Naive thymus-derived CD8-positive, alpha-beta T cell (primary cell): ENCODE data around the gene TTC28. TPM values are rescaled to one million over a fixed set of nuclear protein-coding genes. Genes with fewer than 3 reads are reported as not detected.

Source experiments
- ATAC-seq, 2 donors: fragments of 150-1000 bp; cut with Tn5 transposase in 1 of 2; sonication (Bioruptor Pico), chemical (Tn5 transposase) in 1 of 2; 1 replicate in 1 of 2; 2 replicates in 1 of 2; pipeline ENCODE4 v1.10.0; 2021; ENCODE audit warnings: mild to moderate bottlenecking in 2 of 2, moderate library complexity in 2 of 2
- POLR2A ChIA-PET: fragments of 350-600 bp; sonication (Branson Sonifier 250); formaldehyde crosslinking; loops from one replicate; lab custom pipeline; 2021; ENCODE audit warnings: antibody characterized with exemption; lab: Charles Lee
- DNase-seq, 10 donors: peaks; one replicate each; pipeline versions ENCODE4 v3.0.0 to v3.0.0-alpha.2; 2020 to 2022
- H3K27ac Mint-ChIP-seq, 10 donors: one replicate each; pipeline ENCODE4 v1.8.0; 2020 to 2022; ENCODE audit warnings: mild to moderate bottlenecking in 10 of 10, mixed read lengths in 10 of 10, moderate library complexity in 4 of 10, inconsistent platforms in 1 of 10
- H3K27me3 Mint-ChIP-seq, 5 donors: one replicate each; pipeline ENCODE4 v1.8.0; 2021 to 2022; ENCODE audit warnings: mixed read lengths in 5 of 5
- H3K36me3 Mint-ChIP-seq, 3 donors: one replicate each; pipeline ENCODE4 v1.8.0; 2020 to 2022; ENCODE audit warnings: mixed read lengths in 3 of 3, mild to moderate bottlenecking in 2 of 3, inconsistent platforms in 1 of 3
- H3K4me1 Mint-ChIP-seq, 4 donors: one replicate each; pipeline ENCODE4 v1.8.0; 2021 to 2022; ENCODE audit warnings: mixed read lengths in 4 of 4
- H3K4me3 Mint-ChIP-seq, 10 donors: one replicate each; pipeline ENCODE4 v1.8.0; 2020 to 2022; ENCODE audit warnings: mild to moderate bottlenecking in 10 of 10, mixed read lengths in 10 of 10, moderate library complexity in 6 of 10, inconsistent platforms in 1 of 10
- H3K9me3 Mint-ChIP-seq, 9 donors: one replicate each; pipeline ENCODE4 v1.8.0; 2020 to 2022; ENCODE audit warnings: mixed read lengths in 9 of 9, mild to moderate bottlenecking in 3 of 9, inconsistent platforms in 1 of 9, moderate library complexity in 1 of 9
- polyA plus RNA-seq, 3 donors: library from polyadenylated mRNA; unstranded; fragments of 300-500 nt; fragmentation: Illumina TruSeq; gene quantifications; one replicate each; pipeline ENCODE4 v1.2.3, GENCODE V29; 2021
- total RNA-seq, 8 experiments: library from RNA in 2 of 8; stranded (reverse) in 2 of 8; gene quantifications; one replicate each; pipeline ENCODE4 v1.2.3 and lab custom pipeline; 2021 to 2026

The TTC28 gene
- total and polyA plus RNA-seq, 5 experiments from 2014 or later: 0.44 to 6.4 (median 1.3) TPM

- H3K4me1 Mint-ChIP-seq: no peaks in the 10 kb centered on the region
- POLR2A ChIA-PET: no interaction called here
- ATAC-seq (no peak), DNase-seq (no peak)
- peaks cover 0 to 18% (median 11%) of the 10 kb centered on the region in 3 donors for H3K36me3 Mint-ChIP-seq
- no peaks in the 10 kb centered on the region for H3K27me3 Mint-ChIP-seq
- H3K27ac Mint-ChIP-seq: peak overlapping the region in 1 of 10 donors; percentile 36
- no peak overlapping the region for H3K4me3 Mint-ChIP-seq
- H3K9me3 Mint-ChIP-seq: no peaks in the 10 kb centered on the region
These were observed 726.9 kb downstream of the TTC28 start for GRCh38 chr22:27952779-27953178.

GRCh38 chr22:27952091-27952490 lies 727.5 kb downstream of the TTC28 start:
- ATAC-seq (no peak), DNase-seq (no peak)
- no peak overlapping the region for H3K4me3 Mint-ChIP-seq
- H3K9me3 Mint-ChIP-seq: no peaks in the 10 kb centered on the region
- H3K4me1 Mint-ChIP-seq: no peaks in the 10 kb centered on the region
- H3K27me3 Mint-ChIP-seq: no peaks in the 10 kb centered on the region
- H3K27ac Mint-ChIP-seq: peak overlapping the region in 1 of 10 donors; percentile 57
- H3K36me3 Mint-ChIP-seq: peaks cover 0 to 25% (median 9%) of the 10 kb centered on the region in 3 donors
- POLR2A ChIA-PET: no interaction called here

DNA sequence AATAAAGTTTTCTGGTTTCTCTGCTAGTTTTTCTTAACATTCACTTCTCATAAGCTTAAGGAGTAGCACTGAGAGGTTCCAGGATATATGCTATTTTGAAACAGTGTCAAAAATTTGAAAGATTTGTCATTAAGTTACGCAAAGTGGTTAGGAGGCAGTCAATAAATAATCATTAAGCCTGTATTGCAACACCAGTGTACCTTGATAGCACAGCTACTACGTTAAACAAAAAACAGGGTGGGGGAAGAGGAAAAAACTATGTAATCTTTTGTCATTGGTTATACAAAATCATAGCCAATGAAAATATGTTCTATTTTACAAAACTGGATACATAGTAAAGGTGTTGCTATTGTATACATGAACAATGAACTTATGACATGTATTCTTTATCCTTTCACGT lies 730.2 kb downstream of the TTC28 start:
- ATAC-seq (no peak), DNase-seq (no peak)
- no peaks in the 10 kb centered on the region for H3K9me3 Mint-ChIP-seq
- no peaks in the 10 kb centered on the region for H3K27me3 Mint-ChIP-seq
- no peak overlapping the region for H3K4me3 Mint-ChIP-seq
- H3K27ac Mint-ChIP-seq: no peak overlapping the region
- peaks cover 0 to 40% (median 7%) of the 10 kb centered on the region in 3 donors for H3K36me3 Mint-ChIP-seq
- POLR2A ChIA-PET: no interaction called here
- peaks cover 0 to 3% (median 0%) of the 10 kb centered on the region in 4 donors for H3K4me1 Mint-ChIP-seq

- DNase-seq: no peak
- no peak for ATAC-seq
- no peaks in the 10 kb centered on the region for H3K27me3 Mint-ChIP-seq
- peak overlapping the region in 1 of 10 donors; percentile 73 for H3K27ac Mint-ChIP-seq
- H3K36me3 Mint-ChIP-seq: peaks cover 0 to 42% (median 7%) of the 10 kb centered on the region in 3 donors
- peaks cover 0 to 3% (median 0%) of the 10 kb centered on the region in 4 donors for H3K4me1 Mint-ChIP-seq
- no peak overlapping the region for H3K4me3 Mint-ChIP-seq
- POLR2A ChIA-PET: no interaction called here
- no peaks in the 10 kb centered on the region for H3K9me3 Mint-ChIP-seq
These were observed 731.1 kb downstream of the TTC28 start for GRCh38 chr22:27948569-27948968.

DNA sequence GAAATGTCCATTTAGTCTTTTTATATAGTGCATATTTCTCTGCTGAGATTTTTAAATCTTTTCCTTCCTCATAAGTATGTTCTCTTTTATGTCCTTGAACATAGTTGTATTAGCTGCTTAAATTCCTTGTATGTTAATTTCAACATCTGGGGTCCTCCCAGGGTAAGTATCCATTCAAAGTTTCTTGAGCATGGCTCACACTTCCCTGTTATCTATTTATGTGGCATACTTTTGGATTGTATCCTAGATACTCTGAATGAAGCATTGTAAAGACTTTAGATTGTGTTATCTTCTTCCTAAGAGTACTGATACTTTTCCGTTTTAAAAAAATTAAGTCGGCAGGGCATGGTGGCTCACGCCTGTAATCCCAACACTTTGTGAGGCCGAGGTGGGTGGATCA lies 732.2 kb downstream of the TTC28 start:
- POLR2A ChIA-PET: no interaction called here
- Mint-ChIP-seq H3K36me3 (peaks cover 0 to 43% (median 7%) of the 10 kb centered on the region in 3 donors), H3K4me3 (no peak overlapping the region), H3K27me3 (no peaks in the 10 kb centered on the region), H3K4me1 (peaks cover 0 to 3% (median 0%) of the 10 kb centered on the region in 4 donors), H3K27ac (no peak overlapping the region), H3K9me3 (no peaks in the 10 kb centered on the region)
- no peak for ATAC-seq
- DNase-seq: no peak

- H3K27me3 Mint-ChIP-seq: no peaks in the 10 kb centered on the region
- H3K36me3 Mint-ChIP-seq: peaks cover 0 to 39% (median 7%) of the 10 kb centered on the region in 3 donors
- ATAC-seq: no peak
- POLR2A ChIA-PET: no interaction called here
- peaks cover 0 to 2% (median 0%) of the 10 kb centered on the region in 4 donors for H3K4me1 Mint-ChIP-seq
- no peak overlapping the region for H3K27ac Mint-ChIP-seq
- H3K9me3 Mint-ChIP-seq: no peaks in the 10 kb centered on the region
- H3K4me3 Mint-ChIP-seq: no peak overlapping the region
- no peak for DNase-seq
These were observed 738.5 kb downstream of the TTC28 start for GRCh38 chr22:27941143-27941542.

DNA sequence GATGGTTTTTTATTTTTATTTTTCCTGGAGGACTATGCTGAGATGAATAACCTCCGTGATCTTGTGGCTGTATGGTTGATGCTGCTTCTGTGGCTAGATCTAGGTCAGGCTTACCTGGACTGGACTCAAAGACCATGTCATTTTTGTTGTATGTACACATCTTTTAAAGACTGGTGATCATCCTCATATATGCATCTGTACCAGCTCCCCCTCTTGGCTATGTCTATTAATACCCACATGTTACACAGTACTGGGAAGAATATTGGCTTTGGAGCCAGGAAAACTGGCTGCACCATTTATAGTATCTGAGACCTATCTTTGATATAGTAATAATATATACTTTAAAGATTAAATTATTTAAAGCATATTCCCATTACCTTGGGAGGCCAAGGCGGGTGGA lies 742.2 kb downstream of the TTC28 start:
- POLR2A ChIA-PET: no interaction called here
- Mint-ChIP-seq H3K27me3 (no peaks in the 10 kb centered on the region), H3K9me3 (no peaks in the 10 kb centered on the region), H3K4me1 (peaks cover 0 to 9% (median 2%) of the 10 kb centered on the region in 4 donors), H3K36me3 (peaks cover 0 to 24% (median 11%) of the 10 kb centered on the region in 3 donors), H3K4me3 (no peak overlapping the region), H3K27ac (no peak overlapping the region)
- DNase-seq (no peak), ATAC-seq (no peak)

- peaks cover 0 to 14% (median 5%) of the 10 kb centered on the region in 3 donors for H3K36me3 Mint-ChIP-seq
- H3K9me3 Mint-ChIP-seq: no peaks in the 10 kb centered on the region
- POLR2A ChIA-PET: no interaction called here
- H3K27ac Mint-ChIP-seq: no peak overlapping the region
- H3K4me3 Mint-ChIP-seq: no peak overlapping the region
- no peaks in the 10 kb centered on the region for H3K27me3 Mint-ChIP-seq
- ATAC-seq: no peak
- H3K4me1 Mint-ChIP-seq: peaks cover 0 to 9% (median 2%) of the 10 kb centered on the region in 4 donors
- no peak for DNase-seq
These were observed 743.7 kb downstream of the TTC28 start for GRCh38 chr22:27935897-27936296.

- no peak for ATAC-seq
- POLR2A ChIA-PET: interaction anchor here (0.6 kb wide), 1 partner anchor 24 kb away, joined by 3 read pairs; no protein-coding TSS in a partner anchor
- H3K4me1 Mint-ChIP-seq: peaks cover 0 to 9% (median 5%) of the 10 kb centered on the region in 4 donors
- H3K27ac Mint-ChIP-seq: peak overlapping the region in 1 of 10 donors; percentile 5
- no peak overlapping the region for H3K4me3 Mint-ChIP-seq
- peaks cover 0 to 14% (median 5%) of the 10 kb centered on the region in 3 donors for H3K36me3 Mint-ChIP-seq
- DNase-seq: no peak
- no peaks in the 10 kb centered on the region for H3K9me3 Mint-ChIP-seq
- no peaks in the 10 kb centered on the region for H3K27me3 Mint-ChIP-seq
These were observed 745.6 kb downstream of the TTC28 start for GRCh38 chr22:27934069-27934468.

- DNase-seq: no peak
- no peak overlapping the region for H3K27ac Mint-ChIP-seq
- POLR2A ChIA-PET: interaction anchor here (0.6 kb wide), 1 partner anchor 25 kb away, joined by 3 read pairs; no protein-coding TSS in a partner anchor
- peaks cover 0 to 9% (median 5%) of the 10 kb centered on the region in 4 donors for H3K4me1 Mint-ChIP-seq
- H3K36me3 Mint-ChIP-seq: peaks cover 0 to 12% (median 5%) of the 10 kb centered on the region in 3 donors
- no peaks in the 10 kb centered on the region for H3K9me3 Mint-ChIP-seq
- H3K27me3 Mint-ChIP-seq: no peaks in the 10 kb centered on the region
- ATAC-seq: no peak
- H3K4me3 Mint-ChIP-seq: no peak overlapping the region
These were observed 746.3 kb downstream of the TTC28 start for GRCh38 chr22:27933186-27933983.

GRCh38 chr22:27930331-27931060 lies 749.1 kb downstream of the TTC28 start:
- no peaks in the 10 kb centered on the region for H3K9me3 Mint-ChIP-seq
- POLR2A ChIA-PET: interaction anchor here (2.0 kb wide), 1 partner anchor 11 kb away, joined by 5 read pairs; the partner anchor contains the start of gene PITPNB

More at GRCh38 chr22:27930331-27931060, 749.1 kb downstream of the TTC28 start:
- H3K4me3 Mint-ChIP-seq: no peak overlapping the region
- H3K4me1 Mint-ChIP-seq: peaks cover 10 to 19% (median 17%) of the 10 kb centered on the region in 4 donors
- H3K36me3 Mint-ChIP-seq: peaks cover 0 to 6% (median 3%) of the 10 kb centered on the region in 3 donors
- ATAC-seq: no peak
- H3K27ac Mint-ChIP-seq: peak overlapping the region in 1 of 10 donors; percentile 57
- no peak for DNase-seq
- H3K27me3 Mint-ChIP-seq: no peaks in the 10 kb centered on the region
